Stomach (tissue), 9 donors: Measurements from ENCODE around the gene COL5A1. TPM values are rescaled to one million over a fixed set of nuclear protein-coding genes. Genes with fewer than 3 reads are reported as not detected.

Experiments used
- DNase-seq, 2 donors: peaks; one replicate each; pipeline versions ENCODE4 v3.0.0 to v3.0.0-alpha.2; 2013 to 2019
- H3K27ac ChIP-seq, 5 donors: fragments of 200-600 bp in 4 of 5; sonication (generic) in 4 of 5; one replicate each; pipeline ENCODE4 v1.5.1; 2013 to 2019; ENCODE audit warnings: mild to moderate bottlenecking in 1 of 5, moderate library complexity in 1 of 5
- H3K27me3 ChIP-seq, 3 donors: fragments of 200-600 bp; sonication (generic); one replicate each; pipeline ENCODE4 v1.5.1; 2017 to 2019; ENCODE audit warnings: mixed run types in 1 of 3
- H3K36me3 ChIP-seq, 4 donors: fragments of 200-600 bp; sonication (generic); 1 replicate in 3 of 4; 2 replicates in 1 of 4; pipeline ENCODE4 v1.5.1; 2016 to 2019
- H3K4me1 ChIP-seq, 4 donors: fragments of 200-600 bp; sonication (generic); one replicate each; pipeline ENCODE4 v1.5.1; 2016 to 2019
- H3K4me3 ChIP-seq, 4 donors: fragments of 200-600 bp; sonication (generic) in 3 of 4; one replicate each; pipeline ENCODE4 v1.5.1; 2016 to 2019; ENCODE audit warnings: mild to moderate bottlenecking in 1 of 4
- H3K9me3 ChIP-seq, 4 donors: fragments of 200-600 bp; sonication (generic); one replicate each; pipeline ENCODE4 v1.5.1; 2016 to 2019
- CTCF ChIP-seq, 7 experiments: fragments of 450-650 bp in 4 of 7; fragments of 200-600 bp in 3 of 7; sonication (generic) in 3 of 7; IDR thresholded peaks; one replicate each; pipeline ENCODE4 v1.5.1; 2016 to 2019; ENCODE audit warnings: antibody characterized with exemption in 7 of 7, control low read depth in 2 of 7, mild to moderate bottlenecking in 1 of 7
- EP300 ChIP-seq: sonication (generic); formaldehyde crosslinking; IDR thresholded peaks from one replicate; pipeline ENCODE4 v1.6.1; 2017; ENCODE audit warnings: antibody characterized with exemption
- POLR2A ChIP-seq, 4 donors: fragments of 450-650 bp; IDR thresholded peaks; one replicate each; pipeline ENCODE4 v1.6.1; 2016; ENCODE audit warnings: antibody characterized with exemption in 4 of 4, control low read depth in 2 of 4, mild to moderate bottlenecking in 1 of 4, moderate library complexity in 1 of 4
- POLR2AphosphoS5 ChIP-seq, 3 donors: sonication (generic); formaldehyde crosslinking; IDR thresholded peaks; one replicate each; pipeline ENCODE4 v1.6.1; 2016; ENCODE audit warnings: antibody characterized with exemption in 3 of 3
- WGBS, 5 donors: extraction: QIAGEN DNeasy Blood & Tissue Kit in 3 of 5; methylation state at CpG; one replicate each; pipeline versions ENCODE4 v1.1.5 to v1.1.7; 2013 to 2018; 5-methylcytosine and 5-hydroxymethylcytosine counted together
- intact Hi-C: fragments of 100-400 bp; cut with DNase I; formaldehyde crosslinking; loops from one replicate; pipeline ENCODE4 v1.15.1; 2023; ENCODE audit warnings: low total_unique reads
- polyA plus RNA-seq, 3 donors: library from polyadenylated mRNA; stranded (reverse); fragments of 200-250 nt; gene quantifications; one replicate each; pipeline ENCODE4 v1.2.3, GENCODE V29; 2013
- total RNA-seq, 5 donors: library from RNA; depleted of rRNA; stranded (reverse); fragments of >200 nt; gene quantifications; one replicate each; pipeline versions ENCODE4 v1.1.0 to v1.2.3, GENCODE V29; 2014 to 2016
- donor health status: healthy with polysubstance abuse.
- donor health status: Bipolar disorder and iron deficiency.
- donor health status: healthy.

COL5A1 gene
- total and polyA plus RNA-seq, 8 donors, result 7.3 to 205 (median 26.4) TPM

DNA sequence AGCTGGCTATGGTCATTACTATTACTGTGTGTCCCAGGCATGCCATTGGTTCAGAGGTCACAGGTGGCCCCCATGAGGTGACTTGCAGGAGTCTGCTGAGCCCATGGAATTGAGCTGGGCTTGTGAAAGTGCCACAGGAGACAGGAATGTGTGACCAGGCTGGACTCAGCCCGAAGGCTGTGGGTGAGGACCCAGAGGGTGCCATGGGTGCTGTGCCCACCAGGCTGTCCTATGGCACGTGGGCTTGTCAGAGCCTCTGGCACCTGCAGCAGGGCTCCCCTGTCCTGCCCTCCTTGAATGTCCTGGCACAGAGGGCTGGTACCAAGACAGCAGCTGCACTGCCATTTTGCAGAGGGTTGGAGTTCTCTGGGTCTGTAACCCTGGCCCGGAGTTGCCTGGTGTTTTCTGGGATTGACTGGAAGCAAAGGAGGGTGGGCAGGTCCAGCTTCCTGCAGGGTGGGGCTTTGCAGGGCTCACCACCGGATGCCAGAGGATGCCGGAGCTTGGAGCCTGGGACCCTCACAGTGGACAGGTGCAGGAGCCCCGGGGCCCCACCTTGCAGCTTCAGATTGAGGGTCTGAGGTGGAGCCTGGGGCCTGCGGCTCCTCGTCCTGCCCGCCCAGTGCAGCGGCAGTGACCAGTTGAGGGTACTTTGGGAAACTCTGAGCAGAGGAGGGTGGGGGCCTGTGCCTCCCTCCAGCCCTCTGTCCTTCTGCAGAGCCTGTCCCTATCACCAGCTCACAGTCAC is 14.2 kb downstream of the COL5A1 start:
- WGBS, 5 donors, result 58 to 100% (median 62%) methylated on average over 2 to 10 of the region's 10 CpGs
- H3K36me3 ChIP-seq, result no peaks in the 10 kb centered on the region
- H3K4me1 ChIP-seq, result peaks cover 0 to 79% (median 33%) of the 10 kb centered on the region in 4 donors
- no peak overlapping the region for H3K4me3 ChIP-seq
- DNase-seq, result no peak
- peaks cover 0 to 6% (median 3%) of the 10 kb centered on the region in 3 donors for H3K27me3 ChIP-seq
- peak overlapping the region in 1 of 5 donors; percentile 16 for H3K27ac ChIP-seq
- TF ChIP-seq CTCF (IDR thresholded peaks at IDR 0.05) (no peak), POLR2A (IDR thresholded peaks at IDR 0.05) (no peak), POLR2AphosphoS5 (IDR thresholded peaks at IDR 0.05) (no peak), EP300 (no peak)
- intact Hi-C loops, result no loop called here
- H3K9me3 ChIP-seq, result peaks cover 0 to 6% (median 5%) of the 10 kb centered on the region in 4 donors

DNA sequence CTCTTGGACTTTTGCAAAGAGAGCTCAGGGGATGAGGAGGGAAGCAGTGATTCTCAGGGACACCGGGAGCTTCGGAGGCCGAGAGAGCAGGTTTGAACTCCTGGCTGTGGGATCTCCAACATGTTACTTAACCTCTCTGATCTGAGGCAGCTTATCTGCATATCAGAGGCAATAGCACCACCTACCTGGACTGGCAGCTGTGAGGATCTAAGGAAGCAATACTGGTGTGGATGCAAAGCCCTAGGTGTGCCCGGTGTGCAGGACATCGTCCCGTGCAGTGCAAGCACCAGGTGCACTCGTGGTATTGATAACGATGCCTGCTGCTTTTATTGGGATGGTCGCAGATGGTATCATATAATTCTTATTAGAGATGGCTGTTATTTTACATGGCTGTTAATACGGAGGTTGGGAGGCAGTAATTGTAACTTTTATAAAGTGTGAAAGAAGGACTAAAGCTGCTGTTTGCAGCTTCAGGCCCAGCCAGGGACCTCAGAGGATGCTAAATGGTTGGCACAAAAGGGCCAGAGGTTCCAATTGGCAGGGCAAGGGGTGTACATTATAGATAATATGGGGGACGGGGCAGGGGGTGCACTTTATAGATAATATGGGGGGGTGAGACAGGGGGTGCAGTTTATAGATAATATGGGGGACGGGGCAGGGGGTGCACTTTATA is 14.9 kb downstream of the COL5A1 start:
- intact Hi-C loops, result no loop called here
- Histone ChIP-seq H3K27me3 (peaks cover 0 to 6% (median 3%) of the 10 kb centered on the region in 3 donors), H3K4me3 (no peak overlapping the region), H3K9me3 (peaks cover 0 to 12% (median 6%) of the 10 kb centered on the region in 4 donors), H3K4me1 (peaks cover 0 to 80% (median 39%) of the 10 kb centered on the region in 4 donors), H3K27ac (no peak overlapping the region), H3K36me3 (no peaks in the 10 kb centered on the region)
- DNase-seq, result no peak
- TF ChIP-seq CTCF (IDR thresholded peaks at IDR 0.05) (no peak), POLR2AphosphoS5 (IDR thresholded peaks at IDR 0.05) (no peak), POLR2A (IDR thresholded peaks at IDR 0.05) (no peak), EP300 (no peak)
- 43 to 56% (median 47%) methylated on average over 12 of the region's 12 CpGs for WGBS, 5 donors

GRCh38 chr9:134657666-134658377 is 16.2 kb downstream of the COL5A1 start:
- 64 to 72% (median 69%) methylated on average over 13 to 20 of the region's 20 CpGs for WGBS, 5 donors
- TF ChIP-seq CTCF (IDR thresholded peaks at IDR 0.05) (no peak), POLR2AphosphoS5 (IDR thresholded peaks at IDR 0.05) (no peak), EP300 (no peak), POLR2A (IDR thresholded peaks at IDR 0.05) (no peak)
- Histone ChIP-seq H3K36me3 (no peaks in the 10 kb centered on the region), H3K4me3 (no peak overlapping the region), H3K27me3 (peaks cover 0 to 6% (median 3%) of the 10 kb centered on the region in 3 donors), H3K9me3 (peaks cover 0 to 12% (median 6%) of the 10 kb centered on the region in 4 donors), H3K27ac (peak overlapping the region in 3 of 5 donors; percentile 46 to 83 (median 82)), H3K4me1 (peaks cover 2 to 77% (median 46%) of the 10 kb centered on the region in 4 donors)
- DNase-seq, result no peak
- intact Hi-C loops, result no loop called here

DNA sequence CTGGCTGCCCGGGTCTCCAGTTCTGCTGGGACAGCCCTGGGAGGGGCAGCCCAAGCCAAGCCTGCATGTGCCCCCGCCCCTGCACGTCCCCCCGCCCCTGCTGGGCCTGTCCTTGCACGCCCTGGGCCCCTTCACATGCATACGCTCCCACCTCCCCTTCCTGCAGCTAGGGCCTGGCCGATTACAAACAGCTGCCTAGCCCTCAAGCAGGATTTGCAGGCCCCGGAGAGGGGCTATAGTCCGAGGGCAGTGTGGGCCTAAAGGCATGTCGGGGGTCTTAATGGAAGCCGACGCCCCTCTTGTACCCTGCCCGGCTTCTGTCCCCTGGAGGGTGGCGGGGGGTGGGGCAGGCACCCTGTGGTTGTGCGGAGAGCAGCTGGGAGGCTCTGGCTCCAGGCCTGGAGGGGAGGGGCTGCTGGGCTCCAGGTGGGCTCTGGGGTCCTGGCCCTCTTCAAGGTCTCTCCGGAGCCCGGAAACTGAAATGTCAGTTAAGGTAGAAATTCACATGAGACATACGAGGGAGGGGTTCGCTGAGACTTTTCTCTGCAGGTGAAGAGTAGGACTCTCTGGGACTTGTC is 16.9 kb downstream of the COL5A1 start:
- Histone ChIP-seq H3K9me3 (peaks cover 0 to 12% (median 6%) of the 10 kb centered on the region in 4 donors), H3K36me3 (no peaks in the 10 kb centered on the region), H3K4me1 (peaks cover 7 to 77% (median 50%) of the 10 kb centered on the region in 4 donors), H3K27ac (peak overlapping the region in 4 of 5 donors; percentile 46 to 83 (median 64)), H3K4me3 (no peak overlapping the region), H3K27me3 (peaks cover 0 to 6% (median 3%) of the 10 kb centered on the region in 3 donors)
- no peak for DNase-seq
- intact Hi-C loops, result no loop called here
- no peak for TF ChIP-seq CTCF (IDR thresholded peaks at IDR 0.05)
- TF ChIP-seq POLR2A (IDR thresholded peaks at IDR 0.05), result no peak
- TF ChIP-seq EP300, result no peak
- TF ChIP-seq POLR2AphosphoS5 (IDR thresholded peaks at IDR 0.05), result no peak
- 45 to 57% (median 52%) methylated on average over 12 to 19 of the region's 19 CpGs for WGBS, 5 donors
